Activated effector memory CD4-positive, alpha-beta T cell treated with anti-CD3 and anti-CD28 coated beads, Interleukin-2, amount 50 U/mL, for 16 hours (primary cell): ENCODE data around the gene INCENP.

Experiments used
- DNase-seq: peaks from one replicate; pipeline ENCODE4 v3.0.0-alpha.2; 2020

Gene INCENP

GRCh38 chr11:62124186-62125113, 639 bp downstream of the INCENP start:
- peak; percentile 72 for DNase-seq

GRCh38 chr11:62125316-62125715, 1.5 kb downstream of the INCENP start:
- peak; percentile 12 for DNase-seq

- no peak for DNase-seq
Observed at GRCh38 chr11:62125881-62126280, 2.1 kb downstream of the INCENP start.

- DNase-seq, result no peak
Observed at GRCh38 chr11:62127426-62127825, 3.6 kb downstream of the INCENP start.

GRCh38 chr11:62127941-62128770, 4.3 kb downstream of the INCENP start:
- DNase-seq, result peak; percentile 58

GRCh38 chr11:62128835-62129234, 5.0 kb downstream of the INCENP start:
- peak; percentile 31 for DNase-seq

- peak; percentile 50 for DNase-seq
Observed at GRCh38 chr11:62129590-62130282, 5.9 kb downstream of the INCENP start.

GRCh38 chr11:62130283-62131169, 6.7 kb downstream of the INCENP start:
- peak; percentile 52 for DNase-seq

GRCh38 chr11:62131170-62131464, 7.3 kb downstream of the INCENP start:
- DNase-seq, result peak; percentile 51

GRCh38 chr11:62132191-62132590, 8.4 kb downstream of the INCENP start:
- peak; percentile 61 for DNase-seq

GRCh38 chr11:62132689-62133293, 9.0 kb downstream of the INCENP start:
- DNase-seq, result peak; percentile 38

GRCh38 chr11:62133328-62134065, 9.7 kb downstream of the INCENP start:
- DNase-seq, result peak; percentile 53

- DNase-seq, result peak; percentile 31
Observed at GRCh38 chr11:62137276-62137861, 13.6 kb downstream of the INCENP start.

GRCh38 chr11:62137881-62138629, 14.2 kb downstream of the INCENP start:
- peak; percentile 53 for DNase-seq

GRCh38 chr11:62138630-62139425, 15.0 kb downstream of the INCENP start:
- DNase-seq, result peak; percentile 55

GRCh38 chr11:62139526-62140303, 15.9 kb downstream of the INCENP start:
- peak; percentile 48 for DNase-seq

GRCh38 chr11:62140304-62141110, 16.7 kb downstream of the INCENP start:
- DNase-seq, result peak; percentile 56
